KOPT-K1 (cell line): ENCODE data around the gene YAE1.
A peak's percentile ranks its signal among the peaks of the same experiment; 100 is the strongest.
"Not testable (repeated sequence)": the region's sequence is repeated elsewhere in the genome, so short reads cannot be mapped to it uniquely, and the experiment has no call there.

Experiments
- H3K27ac ChIP-seq: fragments of 200-600 bp; sonication (generic); 2 replicates; pipeline ENCODE4 v1.5.1; 2016; ENCODE audit warnings: antibody characterized with exemption, mild to moderate bottlenecking, low read depth, low read length; ENCODE audit not compliant: poor library complexity, severe bottlenecking
- H3K36me3 ChIP-seq: fragments of 200-600 bp; sonication (generic); 2 replicates; pipeline ENCODE4 v1.5.1; 2017; ENCODE audit warnings: antibody characterized with exemption, mild to moderate bottlenecking, low read length, moderate library complexity; ENCODE audit not compliant: insufficient read depth
- H3K9me3 ChIP-seq: fragments of 200-600 bp; sonication (generic); 2 replicates; pipeline ENCODE4 v1.5.1; 2017; ENCODE audit warnings: antibody characterized with exemption, low read length, mild to moderate bottlenecking; ENCODE audit not compliant: insufficient read depth, poor library complexity, severe bottlenecking

The YAE1 gene

GRCh38 chr7:39539816-39540215 is 26.4 kb upstream of the YAE1 start:
- H3K36me3 ChIP-seq = no peaks in the 10 kb centered on the region
- no peak overlapping the region for H3K27ac ChIP-seq
- H3K9me3 ChIP-seq = no peaks in the 10 kb centered on the region

DNA sequence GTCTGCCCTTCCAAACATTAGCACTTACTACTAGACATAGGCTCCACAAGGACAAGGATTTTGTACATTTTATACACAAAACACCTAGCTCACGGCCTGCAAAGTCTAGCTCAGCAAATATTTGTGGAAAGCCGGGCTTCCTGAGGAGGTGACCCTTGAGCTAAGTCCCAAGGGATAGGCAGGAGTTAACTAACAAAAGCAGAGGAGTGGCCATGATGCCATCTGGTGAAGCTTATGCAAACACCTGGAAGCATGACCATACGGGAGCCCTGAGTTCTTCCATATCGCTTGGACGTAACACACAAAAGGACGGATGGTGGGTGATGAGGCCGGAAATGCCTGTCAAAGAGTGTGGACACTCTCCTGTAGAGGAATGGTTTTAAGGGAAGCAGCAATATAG is 25.9 kb upstream of the YAE1 start:
- no peaks in the 10 kb centered on the region for H3K36me3 ChIP-seq
- H3K27ac ChIP-seq = no peak overlapping the region
- no peaks in the 10 kb centered on the region for H3K9me3 ChIP-seq

DNA sequence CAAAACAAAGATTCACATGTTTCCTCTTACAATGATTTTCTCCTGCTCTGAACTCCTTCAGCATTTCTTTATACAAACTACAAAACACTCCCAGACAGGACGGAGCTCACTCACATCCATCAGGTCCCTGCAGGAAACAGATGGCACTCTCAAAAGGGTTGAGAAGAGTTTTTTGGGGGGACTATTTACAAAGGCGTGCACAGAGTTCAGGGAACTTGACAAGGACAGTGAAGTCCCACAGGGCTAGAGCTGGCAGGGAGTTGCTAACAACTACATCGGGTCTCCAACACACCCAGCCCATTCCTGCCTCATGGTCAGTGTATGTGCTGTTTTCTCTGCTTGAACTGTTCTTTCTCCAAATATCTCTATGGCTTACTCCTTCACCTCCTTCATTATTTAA is 24.7 kb upstream of the YAE1 start:
- H3K36me3 ChIP-seq = no peaks in the 10 kb centered on the region
- H3K9me3 ChIP-seq = no peaks in the 10 kb centered on the region
- no peak overlapping the region for H3K27ac ChIP-seq

DNA sequence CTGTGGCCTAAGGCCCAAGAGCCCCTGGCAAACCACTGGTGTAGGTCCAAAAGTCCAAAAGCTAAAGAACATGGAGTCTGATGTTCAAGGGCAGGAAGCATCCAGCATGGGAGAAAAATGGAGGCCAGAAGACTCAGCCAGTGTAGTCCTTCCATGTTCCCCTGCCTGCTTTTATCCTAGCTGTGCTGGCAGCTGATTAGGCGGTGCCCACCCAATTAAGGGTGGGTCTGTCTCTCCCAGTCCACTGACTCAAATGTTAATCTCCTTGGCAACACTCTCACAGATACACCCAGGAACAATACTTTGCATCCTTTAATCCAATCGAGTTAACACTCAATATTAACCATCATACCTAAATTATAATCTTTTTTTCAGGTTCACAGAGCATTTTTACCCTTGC is 21.4 kb upstream of the YAE1 start:
- not testable (repeated sequence) for H3K27ac ChIP-seq
- peaks cover 16% of the 10 kb centered on the region for H3K9me3 ChIP-seq

DNA sequence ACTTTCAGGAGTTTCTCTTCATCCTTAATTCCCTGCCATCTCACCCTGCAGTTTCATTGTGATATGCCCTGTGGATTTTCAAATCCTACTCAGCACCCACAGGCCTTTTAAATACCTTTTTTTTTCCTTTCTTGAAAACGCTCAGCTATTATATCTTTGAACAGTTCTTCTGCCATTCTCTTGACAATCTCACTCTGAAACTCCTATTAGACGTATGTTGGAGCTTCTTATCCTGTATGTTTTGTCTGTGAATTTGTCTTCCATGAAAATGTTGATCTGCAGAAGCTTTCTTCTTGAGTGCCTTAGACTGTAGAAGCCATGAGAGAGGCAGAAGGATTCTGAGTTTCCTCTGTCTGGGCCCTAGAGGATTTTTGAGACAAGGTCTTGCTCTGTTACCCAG is 18.9 kb upstream of the YAE1 start:
- no peaks in the 10 kb centered on the region for H3K36me3 ChIP-seq
- no peak overlapping the region for H3K27ac ChIP-seq
- H3K9me3 ChIP-seq = peaks cover 16% of the 10 kb centered on the region

More for the DNA sequence above, 21.4 kb upstream of the YAE1 start:
- not testable (repeated sequence) for H3K36me3 ChIP-seq

DNA sequence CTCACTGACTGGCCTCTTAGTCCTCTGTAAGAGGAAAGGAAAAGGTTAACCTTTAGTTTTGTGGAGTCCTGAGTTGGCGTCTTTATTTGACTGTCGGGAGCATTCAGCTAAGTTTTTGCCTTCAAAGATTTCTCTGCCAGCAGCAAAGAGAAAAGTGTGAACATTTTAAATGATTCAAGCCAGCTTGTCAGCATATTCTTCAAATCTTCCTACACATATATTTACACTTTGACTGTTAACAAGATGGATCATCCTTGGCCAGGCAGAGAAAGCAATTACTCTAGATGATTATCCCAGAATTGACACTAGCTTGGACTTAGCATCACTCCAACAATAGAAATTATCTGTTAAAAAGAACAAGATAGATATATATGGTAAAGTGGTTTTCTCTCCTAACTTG is 15.8 kb upstream of the YAE1 start:
- no peaks in the 10 kb centered on the region for H3K36me3 ChIP-seq
- H3K27ac ChIP-seq = no peak overlapping the region
- peaks cover 16% of the 10 kb centered on the region for H3K9me3 ChIP-seq

DNA sequence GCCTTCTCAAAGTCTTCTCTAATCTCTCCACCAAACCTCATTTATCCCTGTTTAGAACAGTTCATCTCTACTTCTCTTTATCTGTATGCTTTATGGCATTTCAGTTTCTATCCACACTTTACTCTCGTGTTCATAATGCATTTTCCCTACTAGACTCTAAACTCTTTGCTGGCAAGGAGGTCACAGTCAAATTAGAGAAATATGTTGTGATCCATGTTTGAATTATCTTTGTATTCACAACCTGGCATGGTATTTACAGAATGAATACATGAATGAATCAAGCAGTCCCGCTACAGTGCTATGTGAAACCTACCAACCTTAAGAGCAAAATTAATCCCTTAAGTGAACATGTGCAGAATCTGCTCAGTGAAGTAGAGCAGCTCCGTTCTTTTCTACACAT is 12.8 kb upstream of the YAE1 start:
- Histone ChIP-seq H3K27ac (no peak overlapping the region), H3K9me3 (no peaks in the 10 kb centered on the region), H3K36me3 (no peaks in the 10 kb centered on the region)

GRCh38 chr7:39554583-39555165 is 11.5 kb upstream of the YAE1 start:
- no peak overlapping the region for H3K27ac ChIP-seq
- no peaks in the 10 kb centered on the region for H3K9me3 ChIP-seq
- no peaks in the 10 kb centered on the region for H3K36me3 ChIP-seq

GRCh38 chr7:39557222-39557621 is 9.0 kb upstream of the YAE1 start:
- H3K36me3 ChIP-seq = no peaks in the 10 kb centered on the region

GRCh38 chr7:39557911-39558310 is 8.3 kb upstream of the YAE1 start:
- Histone ChIP-seq H3K36me3 (no peaks in the 10 kb centered on the region), H3K27ac (no peak overlapping the region), H3K9me3 (no peaks in the 10 kb centered on the region)

More at GRCh38 chr7:39557222-39557621, 9.0 kb upstream of the YAE1 start:
- no peaks in the 10 kb centered on the region for H3K9me3 ChIP-seq
- no peak overlapping the region for H3K27ac ChIP-seq

DNA sequence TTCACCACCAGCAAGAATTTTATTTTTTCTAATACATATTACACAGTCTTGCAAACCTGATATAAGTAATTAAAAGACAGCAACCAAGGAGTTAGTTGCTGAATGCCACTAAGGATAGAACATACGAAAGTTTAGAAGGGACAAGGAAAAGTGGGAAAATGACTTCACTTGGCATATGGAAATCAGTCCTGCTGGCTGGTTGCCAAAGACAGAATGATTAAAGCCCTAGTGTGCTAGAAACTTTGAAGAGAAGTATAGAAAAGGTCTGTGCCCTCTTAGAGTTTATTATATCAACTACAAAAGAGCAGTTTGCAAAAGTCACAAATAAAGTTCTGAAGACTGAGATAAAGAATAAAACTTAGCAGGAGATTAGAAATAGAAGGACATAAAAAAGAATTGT is 5.8 kb upstream of the YAE1 start:
- Histone ChIP-seq H3K27ac (no peak overlapping the region), H3K36me3 (no peaks in the 10 kb centered on the region), H3K9me3 (no peaks in the 10 kb centered on the region)

- Histone ChIP-seq H3K9me3 (no peaks in the 10 kb centered on the region), H3K27ac (no peak overlapping the region), H3K36me3 (no peaks in the 10 kb centered on the region)
These were observed 5.2 kb upstream of the YAE1 start for GRCh38 chr7:39560997-39561396.

GRCh38 chr7:39565538-39565937 is 666 bp upstream of the YAE1 start:
- peaks cover 14% of the 10 kb centered on the region for H3K36me3 ChIP-seq
- peak overlapping the region; percentile 63 for H3K27ac ChIP-seq

GRCh38 chr7:39567294-39567693 is 1.1 kb downstream of the YAE1 start:
- Histone ChIP-seq H3K27ac (no peak overlapping the region), H3K9me3 (no peaks in the 10 kb centered on the region), H3K36me3 (peaks cover 27% of the 10 kb centered on the region)

More at GRCh38 chr7:39565538-39565937, 666 bp upstream of the YAE1 start:
- no peaks in the 10 kb centered on the region for H3K9me3 ChIP-seq

DNA sequence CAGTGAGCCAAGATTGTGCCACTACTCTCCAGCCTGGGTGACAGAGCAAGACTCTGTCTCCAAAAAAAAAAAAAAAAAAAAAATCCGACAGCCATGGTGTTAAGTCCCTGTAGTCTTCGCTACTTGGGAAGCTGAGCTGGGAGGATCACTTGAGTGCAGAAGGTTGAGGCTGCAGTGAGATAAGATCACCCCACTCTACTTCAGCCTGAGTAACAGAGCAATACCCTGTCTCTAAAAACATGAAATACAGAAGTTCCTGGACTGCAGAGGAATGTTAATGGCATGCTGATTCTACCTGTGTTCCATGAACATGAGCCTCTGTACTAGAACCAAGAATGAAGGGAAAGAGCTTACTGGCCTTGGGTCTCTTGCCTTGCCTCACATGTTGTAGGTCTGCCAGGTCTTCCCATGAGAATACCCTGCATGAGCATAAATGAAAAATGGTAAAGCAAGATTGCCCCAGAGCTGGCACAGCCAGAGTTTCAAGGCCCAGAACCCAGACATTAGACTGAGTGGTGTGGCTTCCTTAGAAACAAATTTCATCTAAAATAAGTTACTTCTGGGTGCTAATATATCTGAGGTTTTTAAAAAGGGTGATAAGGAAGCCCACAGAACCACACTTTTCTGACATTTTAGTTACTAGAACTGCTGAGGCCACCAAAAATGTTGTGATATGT is 8.6 kb downstream of the YAE1 start:
- Histone ChIP-seq H3K36me3 (peaks cover 65% of the 10 kb centered on the region), H3K27ac (no peak overlapping the region), H3K9me3 (no peaks in the 10 kb centered on the region)

- Histone ChIP-seq H3K27ac (no peak overlapping the region), H3K36me3 (peaks cover 44% of the 10 kb centered on the region), H3K9me3 (no peaks in the 10 kb centered on the region)
These were observed 11.1 kb downstream of the YAE1 start for GRCh38 chr7:39577229-39577874.
